ENCODE data around the gene ASIP. TPM values are rescaled to one million over a fixed set of nuclear protein-coding genes. Genes with fewer than 3 reads are reported as not detected.
"Not testable (repeated sequence)": the region's sequence is repeated elsewhere in the genome, so short reads cannot be mapped to it uniquely, and the experiment has no call there.

Gene ASIP
- total RNA-seq, 1 donor from 2014 or later: not detected

DNA sequence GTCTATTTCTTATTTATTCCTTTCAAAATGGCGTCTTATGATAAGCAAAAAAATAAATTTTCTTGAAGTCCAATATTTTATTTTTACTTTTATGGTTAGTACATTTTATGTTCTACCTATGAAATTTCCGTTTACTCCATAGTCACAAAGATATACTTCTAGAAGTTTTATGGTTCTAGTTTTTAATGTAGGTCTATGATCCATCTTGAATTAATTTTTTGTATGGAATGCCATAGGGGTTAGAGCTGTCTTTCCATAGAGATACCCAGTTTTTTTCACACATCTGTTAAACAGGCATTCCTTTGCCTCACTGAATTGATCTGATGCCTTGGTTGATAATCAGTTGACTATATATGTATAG lies 24.9 kb upstream of the ASIP start:
- Mint-ChIP-seq H3K27me3 (peaks cover 19% of the 10 kb centered on the region), H3K27ac (no peak overlapping the region), H3K9me3 (ENCODE audit: low read depth) (peaks cover 6% of the 10 kb centered on the region), H3K4me3 (ENCODE audit: low read depth) (no peak overlapping the region), H3K4me1 (ENCODE audit: low read depth) (peaks cover 8% of the 10 kb centered on the region), H3K36me3 (ENCODE audit: insufficient read depth) (no peaks in the 10 kb centered on the region)
- no peak for DNase-seq (ENCODE audit: low spot score, unreplicated experiment)
- TF ChIP-seq, protein P1, sequence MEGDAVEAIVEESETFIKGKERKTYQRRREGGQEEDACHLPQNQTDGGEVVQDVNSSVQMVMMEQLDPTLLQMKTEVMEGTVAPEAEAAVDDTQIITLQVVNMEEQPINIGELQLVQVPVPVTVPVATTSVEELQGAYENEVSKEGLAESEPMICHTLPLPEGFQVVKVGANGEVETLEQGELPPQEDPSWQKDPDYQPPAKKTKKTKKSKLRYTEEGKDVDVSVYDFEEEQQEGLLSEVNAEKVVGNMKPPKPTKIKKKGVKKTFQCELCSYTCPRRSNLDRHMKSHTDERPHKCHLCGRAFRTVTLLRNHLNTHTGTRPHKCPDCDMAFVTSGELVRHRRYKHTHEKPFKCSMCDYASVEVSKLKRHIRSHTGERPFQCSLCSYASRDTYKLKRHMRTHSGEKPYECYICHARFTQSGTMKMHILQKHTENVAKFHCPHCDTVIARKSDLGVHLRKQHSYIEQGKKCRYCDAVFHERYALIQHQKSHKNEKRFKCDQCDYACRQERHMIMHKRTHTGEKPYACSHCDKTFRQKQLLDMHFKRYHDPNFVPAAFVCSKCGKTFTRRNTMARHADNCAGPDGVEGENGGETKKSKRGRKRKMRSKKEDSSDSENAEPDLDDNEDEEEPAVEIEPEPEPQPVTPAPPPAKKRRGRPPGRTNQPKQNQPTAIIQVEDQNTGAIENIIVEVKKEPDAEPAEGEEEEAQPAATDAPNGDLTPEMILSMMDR (IDR thresholded peaks at IDR 0.05; ENCODE audit: unreplicated experiment): no peak

DNA sequence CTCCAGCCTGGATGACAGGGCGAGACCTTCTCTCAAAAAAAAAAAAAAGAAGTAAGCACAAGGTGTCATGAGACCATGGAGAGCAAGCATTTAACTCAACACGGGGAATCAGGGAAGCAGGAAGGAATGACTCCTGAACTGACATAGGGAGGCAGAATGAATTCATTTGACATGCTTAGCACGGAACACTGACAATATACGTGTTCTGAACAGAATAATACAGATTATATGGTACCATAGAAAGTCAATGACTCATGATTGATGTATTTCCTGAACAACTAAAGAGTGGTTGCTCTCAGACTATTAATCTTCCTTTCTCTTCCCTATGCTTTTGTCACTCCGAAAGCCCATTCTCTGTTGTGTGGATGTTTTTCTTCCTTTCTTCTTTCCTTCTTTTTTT lies 20.7 kb upstream of the ASIP start:
- Mint-ChIP-seq H3K9me3 (ENCODE audit: low read depth) (no peaks in the 10 kb centered on the region), H3K4me1 (ENCODE audit: low read depth) (peaks cover 6% of the 10 kb centered on the region), H3K27me3 (peaks cover 19% of the 10 kb centered on the region), H3K27ac (no peak overlapping the region), H3K36me3 (ENCODE audit: insufficient read depth) (no peaks in the 10 kb centered on the region), H3K4me3 (ENCODE audit: low read depth) (no peak overlapping the region)
- DNase-seq (ENCODE audit: low spot score, unreplicated experiment): no peak
- TF ChIP-seq, protein P1 (IDR thresholded peaks at IDR 0.05; ENCODE audit: unreplicated experiment): no peak

DNA sequence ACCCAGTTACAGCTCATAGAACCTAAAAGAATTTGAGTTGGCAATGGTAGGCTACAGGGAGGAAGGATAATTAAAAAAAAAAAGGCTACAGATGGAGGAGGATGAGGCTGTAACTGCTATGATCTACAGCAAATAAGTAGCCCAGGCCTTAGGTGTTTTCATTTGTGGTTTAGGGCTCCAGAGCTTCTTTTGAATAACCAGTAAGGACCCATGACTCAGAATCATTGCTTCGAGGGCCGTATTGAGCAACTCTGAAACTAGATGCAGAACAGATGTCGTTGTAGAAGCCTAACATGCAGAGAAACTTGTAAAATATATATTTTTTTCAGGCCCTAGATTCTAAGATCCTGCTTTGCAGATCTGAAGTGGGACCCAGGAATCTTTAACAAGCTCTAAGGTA lies 19.0 kb upstream of the ASIP start:
- TF ChIP-seq, protein P1 (IDR thresholded peaks at IDR 0.05; ENCODE audit: unreplicated experiment): no peak
- Mint-ChIP-seq H3K36me3 (ENCODE audit: insufficient read depth) (no peaks in the 10 kb centered on the region), H3K4me1 (ENCODE audit: low read depth) (no peaks in the 10 kb centered on the region), H3K27me3 (peaks cover 11% of the 10 kb centered on the region), H3K9me3 (ENCODE audit: low read depth) (no peaks in the 10 kb centered on the region), H3K27ac (no peak overlapping the region), H3K4me3 (ENCODE audit: low read depth) (no peak overlapping the region)
- no peak for DNase-seq (ENCODE audit: low spot score, unreplicated experiment)

DNA sequence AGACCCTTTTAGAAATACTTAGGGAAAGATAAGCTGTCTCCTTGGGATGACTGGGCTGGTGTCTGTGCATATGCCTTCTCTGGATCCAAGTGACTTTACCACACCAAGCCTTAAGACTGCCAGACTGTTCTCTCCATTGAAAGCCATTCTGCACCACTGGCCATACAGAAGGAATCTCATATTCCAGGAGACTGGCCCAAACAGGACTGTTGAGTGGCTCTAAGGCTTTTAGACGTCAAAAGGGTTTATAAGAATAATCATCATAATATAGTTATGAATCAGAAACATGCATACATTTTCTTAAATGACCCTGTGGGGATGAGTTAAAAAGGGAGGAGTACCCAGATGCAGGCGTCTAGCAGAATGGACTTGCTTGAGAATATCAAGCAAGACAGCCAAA lies 17.0 kb upstream of the ASIP start:
- H3K27ac Mint-ChIP-seq; DNase-seq (ENCODE audit: low spot score, unreplicated experiment); H3K9me3 Mint-ChIP-seq (ENCODE audit: low read depth); H3K27me3 Mint-ChIP-seq; H3K36me3 Mint-ChIP-seq (ENCODE audit: insufficient read depth); H3K4me3 Mint-ChIP-seq (ENCODE audit: low read depth); H3K4me1 Mint-ChIP-seq (ENCODE audit: low read depth): not testable (repeated sequence)

DNA sequence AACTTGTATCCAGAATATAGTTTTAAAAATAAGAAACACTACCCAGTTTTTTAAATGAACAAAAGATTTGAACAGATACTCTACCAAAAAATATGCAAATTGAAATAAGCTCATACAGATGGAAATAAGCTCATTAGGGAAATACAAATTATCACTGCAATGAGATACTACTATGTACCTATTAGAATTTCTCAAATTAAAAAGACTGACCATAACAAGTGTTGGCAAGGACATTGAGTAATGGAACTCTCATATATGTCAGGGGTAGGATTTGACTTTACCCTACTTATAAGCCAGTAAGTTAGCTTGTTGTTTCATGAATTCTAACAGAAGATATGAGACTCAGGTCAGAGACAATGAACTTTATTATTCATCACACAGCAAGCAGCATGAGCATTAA lies 9.6 kb upstream of the ASIP start:
- no peaks in the 10 kb centered on the region for H3K27me3 Mint-ChIP-seq
- peaks cover 9% of the 10 kb centered on the region for H3K9me3 Mint-ChIP-seq (ENCODE audit: low read depth)
- no peak overlapping the region for H3K4me3 Mint-ChIP-seq (ENCODE audit: low read depth)
- no peak for DNase-seq (ENCODE audit: low spot score, unreplicated experiment)
- H3K27ac Mint-ChIP-seq: no peak overlapping the region
- no peaks in the 10 kb centered on the region for H3K4me1 Mint-ChIP-seq (ENCODE audit: low read depth)
- TF ChIP-seq, protein P1 (IDR thresholded peaks at IDR 0.05; ENCODE audit: unreplicated experiment): no peak
- no peaks in the 10 kb centered on the region for H3K36me3 Mint-ChIP-seq (ENCODE audit: insufficient read depth)

DNA sequence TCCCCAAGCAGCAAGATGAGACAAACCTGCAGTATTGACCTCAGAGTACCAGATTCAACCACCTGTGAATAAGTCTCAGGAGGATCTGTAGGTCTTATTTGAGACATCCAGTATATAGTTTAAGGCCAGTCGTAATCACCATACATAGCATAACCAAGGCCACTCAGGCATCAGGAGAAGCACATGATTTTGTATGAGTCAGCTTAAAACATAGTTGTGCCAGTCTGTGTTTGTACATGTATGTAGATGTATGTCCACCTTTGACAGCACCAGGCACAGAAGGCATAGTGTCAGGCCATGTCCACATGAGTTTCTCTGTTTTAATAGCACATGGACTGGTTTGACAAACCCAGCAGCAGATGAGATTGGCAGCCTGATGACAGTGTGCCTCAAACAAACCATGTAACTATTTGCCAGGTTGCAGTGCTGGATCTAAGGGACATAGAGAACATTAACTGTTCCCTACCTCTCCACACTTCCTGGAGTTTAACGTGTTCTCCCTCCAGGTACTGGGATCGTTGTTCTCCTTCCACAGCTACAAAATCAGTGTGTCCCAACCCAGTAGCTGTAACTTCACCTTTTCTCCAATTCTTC lies 8.6 kb upstream of the ASIP start:
- DNase-seq (ENCODE audit: low spot score, unreplicated experiment): no peak
- Mint-ChIP-seq H3K27me3 (no peaks in the 10 kb centered on the region), H3K4me1 (ENCODE audit: low read depth) (no peaks in the 10 kb centered on the region), H3K4me3 (ENCODE audit: low read depth) (no peak overlapping the region), H3K9me3 (ENCODE audit: low read depth) (peaks cover 13% of the 10 kb centered on the region), H3K36me3 (ENCODE audit: insufficient read depth) (peaks cover 2% of the 10 kb centered on the region), H3K27ac (no peak overlapping the region)
- TF ChIP-seq, protein P1 (IDR thresholded peaks at IDR 0.05; ENCODE audit: unreplicated experiment): no peak

Measured in progenitor cell of endocrine pancreas (in vitro differentiated cells).